ENCODE measurements around the gene TGFBR3L.
"Not testable (repeated sequence)": the region's sequence is repeated elsewhere in the genome, so short reads cannot be mapped to it uniquely, and the experiment has no call there.

DNA sequence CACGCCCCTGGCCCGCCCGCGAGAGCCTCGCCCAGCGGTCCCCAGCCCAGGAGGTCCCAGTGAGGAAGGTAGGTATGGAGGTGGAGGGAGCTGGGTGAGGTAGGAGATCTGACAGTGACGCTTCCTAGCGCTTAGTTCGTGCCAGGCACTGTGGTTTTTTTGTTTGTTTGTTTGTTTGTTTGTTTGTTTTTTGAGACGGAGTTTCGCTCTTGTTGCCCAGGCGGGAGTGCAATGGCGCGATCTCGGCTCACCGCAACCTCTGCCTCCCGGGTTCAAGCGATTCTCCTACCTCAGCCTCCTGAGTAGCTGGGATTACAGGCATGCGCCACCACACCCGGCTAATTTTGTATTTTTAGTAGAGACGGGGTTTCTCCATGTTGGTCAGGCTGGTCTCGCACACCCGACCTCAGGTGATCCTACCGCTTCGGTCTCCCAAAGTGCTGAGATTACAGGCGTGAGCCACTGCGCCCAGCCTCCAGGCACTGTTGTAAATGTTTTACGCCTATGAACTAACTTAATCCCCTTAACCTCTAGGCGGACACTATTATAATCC, 3.5 kb downstream of the TGFBR3L start:
- TF ChIP-seq YY1 (IDR thresholded peaks at IDR 0.05; ENCODE audit: insufficient read depth, insufficient read length); SUZ12 (IDR thresholded peaks at IDR 0.05; ENCODE audit: extremely low read depth, insufficient read depth, insufficient read length): not testable (repeated sequence)
